HG03045 (cell line): Measurements from ENCODE around the gene SEPTIN2.
A peak's percentile ranks its signal among the peaks of the same experiment; 100 is the strongest.
"Not testable (repeated sequence)": the region's sequence is repeated elsewhere in the genome, so short reads cannot be mapped to it uniquely, and the experiment has no call there.

Experiments
- ATAC-seq: cut with Tn5 transposase; IDR thresholded peaks from one replicate; pipeline ENCODE4 v1.9.1; 2021; ENCODE audit warnings: mild to moderate bottlenecking, moderate library complexity; ENCODE audit not compliant: unreplicated experiment

SEPTIN2 gene

DNA sequence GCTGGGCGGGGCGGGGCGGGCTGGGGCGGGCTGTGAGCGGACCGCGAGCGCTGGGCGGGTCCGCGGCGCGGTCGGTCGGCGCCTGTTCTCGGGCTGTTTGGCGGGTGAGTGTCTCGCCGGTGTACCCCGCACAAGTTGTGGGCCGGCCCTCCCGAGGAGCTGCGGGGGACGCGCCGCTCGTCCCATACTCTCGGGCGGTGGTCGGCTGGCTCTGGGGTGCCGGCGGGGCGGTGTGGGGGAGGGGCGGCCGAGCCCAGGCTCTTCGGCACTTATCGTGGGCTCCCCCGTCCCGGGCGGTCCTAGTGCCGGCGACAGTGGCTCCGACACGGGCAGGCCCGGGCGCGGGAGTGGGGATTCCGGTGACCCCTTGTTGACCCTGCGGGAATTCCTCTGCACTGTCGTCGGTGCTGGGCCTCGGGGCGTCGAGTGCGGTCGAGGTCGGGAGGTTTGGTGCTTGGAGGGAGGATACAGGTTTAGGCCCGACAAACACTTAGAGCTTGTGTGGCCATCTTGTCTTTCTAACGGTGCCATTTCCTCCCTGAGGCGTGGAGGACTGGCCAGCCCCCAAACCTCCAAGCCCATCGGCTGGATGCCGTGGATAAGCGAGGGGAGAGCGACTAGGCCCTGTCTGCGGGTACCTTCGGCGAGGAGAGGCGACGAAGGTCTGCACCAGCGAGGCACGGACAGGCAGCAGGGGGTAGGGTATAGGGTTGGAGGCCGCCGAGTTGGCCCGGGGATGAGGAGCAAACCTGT lies at the start of gene SEPTIN2:
TSS of gene SEPTIN2 (plus strand) at position 47 of the 753 bp plus-strand sequence. CDS start 8,308 bp downstream, outside the sequence.
- peak; percentile 41 for ATAC-seq

- no peak for ATAC-seq
These were observed 48.3 kb upstream of the SEPTIN2 start for GRCh38 chr2:241267249-241268067.

- no peak for ATAC-seq
These were observed 47.4 kb upstream of the SEPTIN2 start for GRCh38 chr2:241268306-241268705.

DNA sequence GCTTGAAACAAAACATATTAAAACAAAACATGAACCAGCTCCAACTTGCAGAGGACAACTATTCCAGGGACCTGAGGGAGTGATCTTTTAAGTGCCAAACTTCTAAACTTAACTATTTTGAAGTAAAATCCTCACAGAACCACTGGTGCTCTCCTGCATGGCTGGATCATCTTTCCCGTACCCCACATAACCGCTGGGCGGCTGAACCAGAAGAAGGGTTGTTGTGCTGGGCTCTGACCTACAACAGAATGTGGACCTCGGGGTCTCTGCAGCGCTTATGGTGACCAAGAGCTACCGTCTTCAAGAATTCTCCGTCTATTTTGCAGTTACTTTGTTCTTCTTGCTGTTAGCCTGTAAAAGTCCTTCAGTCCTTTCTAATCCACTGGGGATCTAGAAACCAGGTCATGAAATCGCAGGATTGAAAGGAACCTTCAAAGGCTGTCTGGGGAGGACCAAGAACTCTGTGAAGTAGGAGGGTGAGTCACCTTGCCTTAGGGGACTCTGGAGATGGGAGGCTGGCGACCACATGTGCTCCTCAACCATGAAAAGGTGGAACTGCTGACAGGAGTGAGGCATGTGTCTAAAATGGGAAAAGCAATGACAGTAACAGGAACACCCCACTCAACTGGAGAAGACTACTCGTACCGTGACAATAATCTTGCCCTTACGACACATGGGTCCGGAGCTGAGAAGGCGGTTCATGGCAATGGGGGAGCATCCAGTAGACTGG lies 46.8 kb upstream of the SEPTIN2 start:
- ATAC-seq: no peak

- ATAC-seq: no peak
These were observed 45.8 kb upstream of the SEPTIN2 start for GRCh38 chr2:241269707-241270520.

- no peak for ATAC-seq
These were observed 45.2 kb upstream of the SEPTIN2 start for GRCh38 chr2:241270531-241270930.

DNA sequence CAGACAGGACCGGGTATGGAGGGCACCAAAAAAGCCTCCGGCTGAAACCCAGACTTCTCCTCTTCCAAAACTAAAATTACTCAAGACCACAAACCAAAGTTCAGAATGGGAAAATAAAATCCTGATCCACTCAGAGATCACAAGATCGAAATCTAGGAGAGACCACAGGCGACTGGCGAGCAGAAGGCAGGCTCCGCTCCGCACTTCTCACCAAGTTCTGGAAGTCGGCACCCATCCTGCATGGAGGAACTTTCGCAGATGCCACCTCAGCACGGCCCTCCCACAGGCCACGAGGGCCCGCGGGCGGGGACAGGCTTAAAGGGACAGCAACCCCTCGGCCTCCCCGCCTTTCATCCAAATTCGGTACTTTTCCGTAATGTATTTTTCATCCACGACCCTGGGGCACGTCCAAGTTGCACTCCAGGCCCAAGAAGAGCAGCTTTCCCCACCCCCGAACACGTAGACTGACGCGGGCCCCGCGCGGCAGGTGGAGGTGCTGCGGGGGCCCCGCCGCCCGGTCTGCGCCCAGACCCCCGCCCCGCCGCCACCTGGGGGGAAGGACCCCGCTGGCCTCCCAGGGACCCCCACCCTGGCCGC lies 43.9 kb upstream of the SEPTIN2 start:
- ATAC-seq: peak; percentile 50

GRCh38 chr2:241272303-241273209 lies 43.2 kb upstream of the SEPTIN2 start:
- ATAC-seq: peak; percentile 50

- no peak for ATAC-seq
These were observed 42.3 kb upstream of the SEPTIN2 start for GRCh38 chr2:241273210-241274020.

DNA sequence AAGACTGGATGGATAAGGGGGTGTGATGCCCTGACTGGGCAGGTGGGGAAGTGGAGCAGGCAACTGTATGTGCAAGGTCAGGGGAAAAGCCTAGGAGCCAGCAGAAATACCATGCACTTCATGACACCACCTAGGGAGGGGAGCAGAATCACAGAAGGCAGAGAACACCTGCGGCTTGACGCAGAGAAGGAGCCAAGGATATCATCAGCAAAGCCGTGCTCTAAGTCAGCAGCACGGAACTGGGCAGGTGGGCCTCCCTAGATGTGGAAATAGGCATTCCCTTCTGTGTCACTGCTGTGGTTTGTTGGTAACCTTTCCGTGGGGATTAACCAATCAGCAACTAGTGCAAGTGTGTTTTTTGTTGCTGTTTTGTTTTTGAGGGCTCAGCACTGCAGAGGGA lies 41.6 kb upstream of the SEPTIN2 start:
- ATAC-seq: no peak

DNA sequence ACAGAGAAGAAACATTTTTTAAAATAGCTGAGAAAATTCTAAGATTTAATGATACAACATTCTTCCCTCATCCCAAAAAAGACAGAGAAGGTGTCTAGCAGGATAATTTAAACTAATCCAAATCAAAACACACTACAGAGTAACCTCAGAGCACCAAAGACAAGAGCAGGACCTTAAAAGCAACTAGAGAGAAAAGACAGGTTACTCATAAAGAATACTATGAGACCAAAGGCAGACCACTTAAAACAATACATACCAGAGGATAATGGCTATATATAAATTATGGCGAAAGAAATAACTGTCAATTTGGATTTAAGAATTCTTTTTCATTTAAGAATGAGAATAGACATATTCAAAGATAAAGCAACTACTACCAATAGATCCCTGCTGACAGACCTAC lies 40.2 kb upstream of the SEPTIN2 start:
- no peak for ATAC-seq

GRCh38 chr2:241275910-241276309 lies 39.8 kb upstream of the SEPTIN2 start:
- ATAC-seq: no peak

DNA sequence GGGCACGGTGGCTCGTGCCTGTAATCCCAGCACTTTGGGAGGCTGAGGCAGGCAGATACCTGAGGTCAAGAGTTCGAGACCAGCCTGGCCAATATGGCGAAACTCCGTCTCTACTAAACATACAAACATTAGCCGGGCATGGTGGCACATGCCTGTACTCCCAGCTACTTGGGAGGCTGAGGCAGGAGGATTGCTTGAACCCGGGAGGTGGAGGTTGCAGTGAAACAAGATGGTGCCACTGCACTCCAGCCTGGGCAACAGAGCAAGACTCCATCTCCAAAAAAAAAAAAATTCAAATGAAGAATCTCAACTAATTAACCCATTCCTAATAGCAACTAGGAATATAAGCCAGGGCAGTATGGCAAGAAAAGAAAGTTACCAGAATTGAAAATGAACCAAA lies 37.4 kb upstream of the SEPTIN2 start:
- ATAC-seq: not testable (repeated sequence)

DNA sequence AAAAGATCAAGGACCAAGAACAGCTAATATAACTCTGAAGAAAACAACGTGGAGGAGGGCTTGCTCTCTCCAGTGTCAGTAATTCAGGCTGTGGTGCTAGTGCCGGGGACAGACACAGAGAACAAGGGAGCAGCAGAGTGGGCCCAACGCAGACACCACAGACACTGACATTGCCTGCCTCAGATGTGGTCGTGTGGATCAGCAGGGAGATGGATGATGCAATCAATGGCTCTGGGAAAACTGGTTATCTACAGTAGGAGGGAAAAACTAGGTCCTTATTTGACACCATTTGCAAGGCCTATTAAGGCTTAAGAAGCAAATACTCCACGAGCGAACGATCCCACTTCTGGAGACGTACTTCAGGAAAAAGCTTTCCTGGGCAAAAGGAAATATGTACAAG lies 36.3 kb upstream of the SEPTIN2 start:
- ATAC-seq: no peak

GRCh38 chr2:241279828-241280227 lies 35.9 kb upstream of the SEPTIN2 start:
- no peak for ATAC-seq

DNA sequence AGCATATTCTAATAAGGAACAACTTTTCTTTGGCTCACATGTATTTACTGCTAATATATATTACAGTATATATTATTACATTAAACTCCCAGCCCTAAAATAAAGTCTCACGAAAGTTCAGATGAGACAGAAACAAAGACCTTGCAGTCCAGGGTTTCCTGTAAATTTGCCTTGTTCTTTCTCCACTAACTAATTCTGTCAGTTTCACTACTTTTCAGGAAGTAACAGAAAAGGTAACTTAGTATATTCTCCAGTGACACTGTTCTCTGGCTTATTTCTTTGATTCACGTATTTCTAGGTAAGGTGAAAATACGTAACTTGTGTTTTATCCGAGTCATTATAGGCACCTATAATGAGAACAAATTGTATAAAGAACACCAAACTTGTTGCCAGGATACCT lies 35.4 kb upstream of the SEPTIN2 start:
- no peak for ATAC-seq

DNA sequence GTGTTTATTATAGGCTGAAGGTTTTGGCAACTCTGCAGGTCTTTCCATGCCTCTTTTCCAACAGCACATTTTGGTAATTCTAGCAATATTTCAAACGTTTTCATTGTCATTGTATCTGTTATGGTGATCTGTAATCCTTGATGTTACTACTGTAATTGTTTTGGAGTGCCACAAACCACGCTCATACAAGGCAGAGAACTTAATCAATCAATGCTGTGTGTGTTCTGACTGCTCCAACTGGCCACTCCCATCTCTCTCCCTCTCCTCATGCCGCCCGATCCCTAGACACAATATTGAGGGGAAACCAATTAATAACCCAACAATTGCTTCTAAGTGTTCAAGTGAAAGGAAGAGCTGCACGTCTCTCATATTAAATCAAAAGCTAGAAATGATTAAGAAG lies 33.2 kb upstream of the SEPTIN2 start:
- ATAC-seq: no peak

DNA sequence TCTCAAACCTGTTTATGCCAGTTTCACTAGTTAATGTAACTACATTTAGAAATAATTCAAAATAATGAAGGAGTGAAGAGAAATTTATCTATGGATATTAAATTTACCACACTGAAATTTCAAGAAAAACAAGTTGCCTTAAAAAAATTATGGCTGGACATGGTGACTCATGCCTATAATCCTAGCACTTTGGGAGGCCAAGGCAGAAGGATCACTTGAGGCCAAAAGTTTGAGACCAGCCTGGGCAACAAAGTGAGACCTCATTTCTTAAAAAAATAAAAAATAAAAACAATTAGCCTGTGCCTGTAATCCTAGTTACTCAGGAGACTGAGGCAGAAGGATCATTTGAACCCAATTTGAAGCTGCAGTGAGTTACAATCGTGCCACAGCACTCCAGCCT lies 30.1 kb upstream of the SEPTIN2 start:
- ATAC-seq: no peak
